Esophagus muscularis mucosa (tissue), 4 donors: ENCODE results near the gene CRYBA2.

Experiments used
- CTCF ChIP-seq, 3 experiments: fragments of 200-600 bp in 2 of 3; fragments of 450-650 bp in 1 of 3; sonication (generic) in 2 of 3; IDR thresholded peaks; one replicate each; pipeline ENCODE4 v1.5.1; 2017 to 2019; ENCODE audit warnings: antibody characterized with exemption in 3 of 3, mild to moderate bottlenecking in 2 of 3, moderate library complexity in 1 of 3
- EP300 ChIP-seq: sonication (generic); formaldehyde crosslinking; IDR thresholded peaks from one replicate; pipeline ENCODE4 v1.6.1; 2017; ENCODE audit warnings: antibody characterized with exemption
- POLR2A ChIP-seq: fragments of 450-650 bp; IDR thresholded peaks from one replicate; pipeline ENCODE4 v1.6.1; 2017; ENCODE audit warnings: antibody characterized with exemption, moderate library complexity, mild to moderate bottlenecking, low read depth
- POLR2AphosphoS5 ChIP-seq, 2 donors: sonication (generic); formaldehyde crosslinking; IDR thresholded peaks; one replicate each; pipeline ENCODE4 v1.6.1; 2017; ENCODE audit warnings: antibody characterized with exemption in 2 of 2

DNA sequence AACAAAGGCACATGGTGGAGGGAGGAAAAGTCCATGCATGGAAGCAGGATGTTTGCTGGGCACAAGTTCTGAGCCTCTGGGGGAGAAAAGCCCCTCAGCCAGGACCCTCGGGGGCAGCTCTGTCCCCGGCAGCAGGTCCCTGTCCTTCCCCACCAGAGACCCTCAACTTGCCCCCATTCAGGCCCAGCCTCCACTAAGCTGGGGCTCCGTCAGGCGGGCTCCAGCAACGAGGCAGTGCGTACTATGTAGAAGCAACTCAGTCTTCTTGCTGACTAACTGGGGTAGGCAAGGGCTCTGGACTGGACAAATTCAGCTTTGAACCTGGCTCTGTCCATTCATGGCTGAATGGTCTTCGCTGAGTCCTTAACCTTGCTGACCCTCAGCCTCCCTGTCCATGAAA is 25.1 kb upstream of the CRYBA2 start:
- no peak for TF ChIP-seq CTCF (IDR thresholded peaks at IDR 0.05)
- no peak for TF ChIP-seq POLR2A
- TF ChIP-seq EP300, result no peak
- TF ChIP-seq POLR2AphosphoS5 (IDR thresholded peaks at IDR 0.05), result no peak
